ENCODE data around the gene GMDS. TPM values are rescaled to one million over a fixed set of nuclear protein-coding genes. Genes with fewer than 3 reads are reported as not detected.
A peak's percentile ranks its signal among the peaks of the same experiment; 100 is the strongest.

The GMDS gene
- total and polyA plus RNA-seq, 2 of the 13 experiments (the other 11 are each of a cell fraction or from before 2014, with no cell fraction given) = 64.4 to 112 TPM

- in situ Hi-C loops (cut with HindIII; ENCODE audit: extremely low pct_ligation_motif_present, low pct_unique_long_range_greater_than_20kb) = no loop called here
- 98% methylated on average over 3 of the region's 3 CpGs for WGBS (ENCODE audit: low lambda C conversion rate)
- Histone ChIP-seq H3K27me3 (ENCODE audit: control insufficient read depth in 1 of 2, insufficient read depth in 2 of 2, low read length in 2 of 2) (no peaks in the 10 kb centered on the region), H3K4me3 (replicated peaks in 1 of 3; ENCODE audit: insufficient read depth in 1 of 3, low read depth in 2 of 3, low read length in 3 of 3) (no peak overlapping the region), H3K4me2 (ENCODE audit: low read depth, low read length) (no peak overlapping the region), H3K9ac (ENCODE audit: insufficient read depth, low read depth, low read length) (no peak overlapping the region), H3K9me3 (ENCODE audit: low read length) (no peaks in the 10 kb centered on the region), H3K27ac (ENCODE audit: extremely low read length, insufficient read depth, low read length) (no peak overlapping the region), H2AFZ (ENCODE audit: low read length) (no peak overlapping the region), H4K20me1 (ENCODE audit: insufficient read depth, low read length) (no peaks in the 10 kb centered on the region), H3K79me2 (ENCODE audit: insufficient read depth, low read length) (no peaks in the 10 kb centered on the region), H3K36me3 (replicated peaks in 1 of 2; ENCODE audit: control insufficient read depth in 1 of 2, insufficient read depth in 2 of 2, low read length in 2 of 2) (peaks cover 8 to 35% of the 10 kb centered on the region in 2 experiments), H3K4me1 (ENCODE audit: insufficient read depth, low read length) (no peaks in the 10 kb centered on the region)
- intact Hi-C loops (cut with micrococcal nuclease; ENCODE audit: unreplicated experiment) = no loop called here
- ATAC-seq = no peak
- CTCF ChIA-PET (ENCODE audit: low intra/inter-chr PET ratio, low total read pairs) = no interaction called here
- no peak for FAIRE-seq
- no peak for DNase-seq (ENCODE audit: low spot score)
- TF ChIP-seq MAFK (conservative IDR thresholded peaks at IDR 0.05 in 1 of 2, IDR thresholded peaks at IDR 0.05 in 1 of 2; ENCODE audit: low read length in 2 of 2) (peak; percentile 68 to 88), RFX3 (CRISPR knock-in tag; IDR thresholded peaks at IDR 0.05) (no peak), MAFF (IDR thresholded peaks at IDR 0.05; ENCODE audit: low read depth, low read length) (peak; percentile 77)
- no TSS peak for BruUV-seq (replicated peaks)
- POLR2A ChIA-PET = no interaction called here
These were observed 331.8 kb downstream of the GMDS start for GRCh38 chr6:1913577-1913976.

GRCh38 chr6:1912731-1913130, 332.7 kb downstream of the GMDS start:
- H3K4me1 ChIP-seq (ENCODE audit: insufficient read depth, low read length) = no peaks in the 10 kb centered on the region
- no peaks in the 10 kb centered on the region for H3K79me2 ChIP-seq (ENCODE audit: insufficient read depth, low read length)
- H3K4me2 ChIP-seq (ENCODE audit: low read depth, low read length) = no peak overlapping the region
- no peak overlapping the region for H3K9ac ChIP-seq (ENCODE audit: insufficient read depth, low read depth, low read length)
- FAIRE-seq (no peak), ATAC-seq (no peak), DNase-seq (ENCODE audit: low spot score) (no peak)
- no peaks in the 10 kb centered on the region for H3K27me3 ChIP-seq (ENCODE audit: control insufficient read depth in 1 of 2, insufficient read depth in 2 of 2, low read length in 2 of 2)
- in situ Hi-C loops (cut with HindIII; ENCODE audit: extremely low pct_ligation_motif_present, low pct_unique_long_range_greater_than_20kb) (no loop called here), intact Hi-C loops (cut with micrococcal nuclease; ENCODE audit: unreplicated experiment) (no loop called here)
- 99% methylated on average over 3 of the region's 3 CpGs for WGBS (ENCODE audit: low lambda C conversion rate)
- H3K4me3 ChIP-seq (replicated peaks in 1 of 3; ENCODE audit: insufficient read depth in 1 of 3, low read depth in 2 of 3, low read length in 3 of 3) = no peak overlapping the region
- no peak overlapping the region for H2AFZ ChIP-seq (ENCODE audit: low read length)
- H3K27ac ChIP-seq (ENCODE audit: extremely low read length, insufficient read depth, low read length) = no peak overlapping the region
- CTCF ChIA-PET (ENCODE audit: low intra/inter-chr PET ratio, low total read pairs) = no interaction called here
- peaks cover 8 to 41% of the 10 kb centered on the region in 2 experiments for H3K36me3 ChIP-seq (replicated peaks in 1 of 2; ENCODE audit: control insufficient read depth in 1 of 2, insufficient read depth in 2 of 2, low read length in 2 of 2)
- POLR2A ChIA-PET = no interaction called here
- no TSS peak for BruUV-seq (replicated peaks)
- no peaks in the 10 kb centered on the region for H3K9me3 ChIP-seq (ENCODE audit: low read length)
- peak; percentile 33 for TF ChIP-seq RBM22 (optimal IDR thresholded peaks at IDR 0.05; ENCODE audit: low read length)
- TF ChIP-seq KLF9 (CRISPR knock-in tag; IDR thresholded peaks at IDR 0.05; ENCODE audit: low read depth) = no peak
- H4K20me1 ChIP-seq (ENCODE audit: insufficient read depth, low read length) = no peaks in the 10 kb centered on the region; the same call in 1 of the 2 replicates
